ENCODE measurements around the gene BMP2K. TPM values are rescaled to one million over a fixed set of nuclear protein-coding genes. Genes with fewer than 3 reads are reported as not detected.
A peak's percentile ranks its signal among the peaks of the same experiment; 100 is the strongest.

The BMP2K gene
- total RNA-seq, 1 donor from 2014 or later = 25.2 TPM

- no peak for TF ChIP-seq CTCF (IDR thresholded peaks at IDR 0.05; ENCODE audit: insufficient read depth, low read length, poor library complexity, severe bottlenecking)
- DNase-seq (ENCODE audit: low read depth) = no peak
- Histone ChIP-seq H3K4me3 (ENCODE audit: low read depth, low read length) (peak overlapping the region; percentile 95), H3K27me3 (ENCODE audit: control insufficient read depth, insufficient read depth, low read length) (no peaks in the 10 kb centered on the region), H3K36me3 (ENCODE audit: control insufficient read depth, insufficient read depth, low read length) (no peaks in the 10 kb centered on the region)
Measured at GRCh38 chr4:78777576-78777940, 1.4 kb downstream of the BMP2K start.

- Histone ChIP-seq H3K36me3 (ENCODE audit: control insufficient read depth, insufficient read depth, low read length) (no peaks in the 10 kb centered on the region), H3K27me3 (ENCODE audit: control insufficient read depth, insufficient read depth, low read length) (no peaks in the 10 kb centered on the region), H3K4me3 (ENCODE audit: low read depth, low read length) (no peak overlapping the region)
- no peak for DNase-seq (ENCODE audit: low read depth)
- TF ChIP-seq CTCF (IDR thresholded peaks at IDR 0.05; ENCODE audit: insufficient read depth, low read length, poor library complexity, severe bottlenecking) = no peak
Measured at GRCh38 chr4:78778530-78778929, 2.4 kb downstream of the BMP2K start.

GRCh38 chr4:78779280-78779679, 3.1 kb downstream of the BMP2K start:
- no peaks in the 10 kb centered on the region for H3K27me3 ChIP-seq (ENCODE audit: control insufficient read depth, insufficient read depth, low read length)
- H3K36me3 ChIP-seq (ENCODE audit: control insufficient read depth, insufficient read depth, low read length) = no peaks in the 10 kb centered on the region
- no peak for DNase-seq (ENCODE audit: low read depth)
- H3K4me3 ChIP-seq (ENCODE audit: low read depth, low read length) = no peak overlapping the region
- no peak for TF ChIP-seq CTCF (IDR thresholded peaks at IDR 0.05; ENCODE audit: insufficient read depth, low read length, poor library complexity, severe bottlenecking)

- TF ChIP-seq CTCF (IDR thresholded peaks at IDR 0.05; ENCODE audit: insufficient read depth, low read length, poor library complexity, severe bottlenecking) = no peak
- no peak overlapping the region for H3K4me3 ChIP-seq (ENCODE audit: low read depth, low read length)
- H3K27me3 ChIP-seq (ENCODE audit: control insufficient read depth, insufficient read depth, low read length) = no peaks in the 10 kb centered on the region
- H3K36me3 ChIP-seq (ENCODE audit: control insufficient read depth, insufficient read depth, low read length) = no peaks in the 10 kb centered on the region
- DNase-seq (ENCODE audit: low read depth) = no peak
Measured at GRCh38 chr4:78780093-78780492, 3.9 kb downstream of the BMP2K start.

- no peak for DNase-seq (ENCODE audit: low read depth)
- H3K27me3 ChIP-seq (ENCODE audit: control insufficient read depth, insufficient read depth, low read length) = no peaks in the 10 kb centered on the region
- no peaks in the 10 kb centered on the region for H3K36me3 ChIP-seq (ENCODE audit: control insufficient read depth, insufficient read depth, low read length)
- no peak overlapping the region for H3K4me3 ChIP-seq (ENCODE audit: low read depth, low read length)
- TF ChIP-seq CTCF (IDR thresholded peaks at IDR 0.05; ENCODE audit: insufficient read depth, low read length, poor library complexity, severe bottlenecking) = no peak
Measured at GRCh38 chr4:78781139-78781538, 5.0 kb downstream of the BMP2K start.

GRCh38 chr4:78781924-78782323, 5.8 kb downstream of the BMP2K start:
- H3K36me3 ChIP-seq (ENCODE audit: control insufficient read depth, insufficient read depth, low read length) = no peaks in the 10 kb centered on the region
- DNase-seq (ENCODE audit: low read depth) = no peak
- no peak overlapping the region for H3K4me3 ChIP-seq (ENCODE audit: low read depth, low read length)
- no peaks in the 10 kb centered on the region for H3K27me3 ChIP-seq (ENCODE audit: control insufficient read depth, insufficient read depth, low read length)
- TF ChIP-seq CTCF (IDR thresholded peaks at IDR 0.05; ENCODE audit: insufficient read depth, low read length, poor library complexity, severe bottlenecking) = no peak

Data from kidney epithelial cell (primary cell).